ENCODE data around the gene SLC30A3. TPM values are rescaled to one million over a fixed set of nuclear protein-coding genes. Genes with fewer than 3 reads are reported as not detected.

Gene SLC30A3
- total and polyA plus RNA-seq, 2 of the 13 experiments (the other 11 are each of a cell fraction or from before 2014, with no cell fraction given) = 0.38 to 0.79 TPM

- Histone ChIP-seq H3K27me3 (ENCODE audit: control insufficient read depth in 1 of 2, insufficient read depth in 2 of 2, low read length in 2 of 2) (no peaks in the 10 kb centered on the region), H3K9me3 (ENCODE audit: low read length) (no peaks in the 10 kb centered on the region), H3K36me3 (replicated peaks in 1 of 2; ENCODE audit: control insufficient read depth in 1 of 2, insufficient read depth in 2 of 2, low read length in 2 of 2) (peaks cover 79 to 96% of the 10 kb centered on the region in 2 experiments), H3K9ac (ENCODE audit: insufficient read depth, low read depth, low read length) (no peak overlapping the region), H2AFZ (ENCODE audit: low read length) (no peak overlapping the region), H3K4me1 (ENCODE audit: insufficient read depth, low read length) (no peaks in the 10 kb centered on the region), H3K79me2 (ENCODE audit: insufficient read depth, low read length) (no peaks in the 10 kb centered on the region), H3K4me3 (replicated peaks in 1 of 3; ENCODE audit: insufficient read depth in 1 of 3, low read depth in 2 of 3, low read length in 3 of 3) (no peak overlapping the region), H3K27ac (ENCODE audit: extremely low read length, insufficient read depth, low read length) (no peak overlapping the region), H4K20me1 (ENCODE audit: insufficient read depth, low read length) (no peaks in the 10 kb centered on the region), H3K4me2 (ENCODE audit: low read depth, low read length) (no peak overlapping the region)
- TF ChIP-seq TMF1 (CRISPR knock-in tag; IDR thresholded peaks at IDR 0.05; ENCODE audit: low read depth) (no peak), ZNF563 (CRISPR knock-in tag; IDR thresholded peaks at IDR 0.05) (no peak), CHCHD3 (CRISPR knock-in tag; IDR thresholded peaks at IDR 0.05) (no peak), NKX3-1 (CRISPR knock-in tag; IDR thresholded peaks at IDR 0.05) (no peak), SATB2 (CRISPR knock-in tag; IDR thresholded peaks at IDR 0.05) (no peak), ZBTB43 (CRISPR knock-in tag; conservative IDR thresholded peaks at IDR 0.05) (no peak), MIER2 (CRISPR knock-in tag; IDR thresholded peaks at IDR 0.05) (no peak), ZNF766 (CRISPR knock-in tag; IDR thresholded peaks at IDR 0.05; ENCODE audit: borderline replicate concordance) (no peak), NONO (IDR thresholded peaks at IDR 0.05) (no peak), NONO (CRISPR knock-in tag; conservative IDR thresholded peaks at IDR 0.05) (no peak), ZNF891 (CRISPR knock-in tag; IDR thresholded peaks at IDR 0.05) (no peak)
- TF ChIP-seq, protein P1, sequence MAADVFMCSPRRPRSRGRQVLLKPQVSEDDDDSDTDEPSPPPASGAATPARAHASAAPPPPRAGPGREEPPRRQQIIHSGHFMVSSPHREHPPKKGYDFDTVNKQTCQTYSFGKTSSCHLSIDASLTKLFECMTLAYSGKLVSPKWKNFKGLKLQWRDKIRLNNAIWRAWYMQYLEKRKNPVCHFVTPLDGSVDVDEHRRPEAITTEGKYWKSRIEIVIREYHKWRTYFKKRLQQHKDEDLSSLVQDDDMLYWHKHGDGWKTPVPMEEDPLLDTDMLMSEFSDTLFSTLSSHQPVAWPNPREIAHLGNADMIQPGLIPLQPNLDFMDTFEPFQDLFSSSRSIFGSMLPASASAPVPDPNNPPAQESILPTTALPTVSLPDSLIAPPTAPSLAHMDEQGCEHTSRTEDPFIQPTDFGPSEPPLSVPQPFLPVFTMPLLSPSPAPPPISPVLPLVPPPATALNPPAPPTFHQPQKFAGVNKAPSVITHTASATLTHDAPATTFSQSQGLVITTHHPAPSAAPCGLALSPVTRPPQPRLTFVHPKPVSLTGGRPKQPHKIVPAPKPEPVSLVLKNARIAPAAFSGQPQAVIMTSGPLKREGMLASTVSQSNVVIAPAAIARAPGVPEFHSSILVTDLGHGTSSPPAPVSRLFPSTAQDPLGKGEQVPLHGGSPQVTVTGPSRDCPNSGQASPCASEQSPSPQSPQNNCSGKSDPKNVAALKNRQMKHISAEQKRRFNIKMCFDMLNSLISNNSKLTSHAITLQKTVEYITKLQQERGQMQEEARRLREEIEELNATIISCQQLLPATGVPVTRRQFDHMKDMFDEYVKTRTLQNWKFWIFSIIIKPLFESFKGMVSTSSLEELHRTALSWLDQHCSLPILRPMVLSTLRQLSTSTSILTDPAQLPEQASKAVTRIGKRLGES (CRISPR knock-in tag; IDR thresholded peaks at IDR 0.05; ENCODE audit: borderline replicate concordance) = no peak
- ATAC-seq = no peak
- intact Hi-C loops (cut with micrococcal nuclease; ENCODE audit: unreplicated experiment) = no loop called here
- in situ Hi-C loops (cut with HindIII; ENCODE audit: extremely low pct_ligation_motif_present, low pct_unique_long_range_greater_than_20kb) = no loop called here
- no peak for FAIRE-seq
- 100% methylated on average over 3 of the region's 3 CpGs for WGBS (ENCODE audit: low lambda C conversion rate)
- CTCF ChIA-PET (ENCODE audit: low intra/inter-chr PET ratio, low total read pairs) = no interaction called here
- BruUV-seq (replicated peaks) = no TSS peak
- POLR2A ChIA-PET = no interaction called here
- no peak for DNase-seq (ENCODE audit: low spot score)
Observed at GRCh38 chr2:27236626-27237025, 26.2 kb downstream of the SLC30A3 start.
